T-cell (primary cell): ENCODE data around the gene SPEG. TPM values are rescaled to one million over a fixed set of nuclear protein-coding genes. Genes with fewer than 3 reads are reported as not detected.

Source experiments
- ATAC-seq, 4 experiments: fragments of 200-7000 bp in 3 of 4; fragments of 150-1000 bp in 1 of 4; cut with Tn5 transposase; replicated peaks in 1 of 4; 1 replicate in 3 of 4; 2 replicates in 1 of 4; pipeline ENCODE4 v1.10.0; 2021; ENCODE audit warnings: moderate library complexity in 3 of 4, mild to moderate bottlenecking in 2 of 4, moderate number of reproducible peaks in 1 of 4
- CTCF ChIA-PET, 2 donors: fragments of 300-600 bp; sonication (Branson Sonifier 250); formaldehyde crosslinking; loops; one replicate each; lab custom pipeline; 2022; ENCODE audit warnings: antibody characterized with exemption in 2 of 2; lab: Charles Lee
- POLR2A ChIA-PET, 2 donors: fragments of 300-600 bp; sonication (Branson Sonifier 250); formaldehyde crosslinking; loops; one replicate each; lab custom pipeline; 2022; ENCODE audit warnings: antibody characterized with exemption in 2 of 2; lab: Charles Lee
- DNase-seq, 35 experiments: peaks; one replicate each; pipeline versions ENCODE4 v3.0.0 to v3.0.0-alpha.2; 2013 to 2023
- H3K27ac ChIP-seq: one replicate; pipeline ENCODE4 v1.5.1; 2013; ENCODE audit warnings: low read length
- H3K27me3 ChIP-seq, 2 experiments: replicated peaks in 1 of 2; 1 replicate in 1 of 2; 2 replicates in 1 of 2; pipeline versions ENCODE4 v1.6.1 to v1.7.0; 2013; ENCODE audit warnings: low read length in 1 of 2, mixed read lengths in 1 of 2; ENCODE audit not compliant: control insufficient read depth in 2 of 2, insufficient read depth in 2 of 2; ENCODE audit errors: extremely low read depth in 1 of 2
- H3K36me3 ChIP-seq, 2 donors: 1 replicate in 1 of 2; 2 replicates in 1 of 2; pipeline versions ENCODE4 v1.6.1 to v1.7.0; 2013; ENCODE audit warnings: low read length in 1 of 2; ENCODE audit not compliant: control insufficient read depth in 2 of 2, insufficient read depth in 1 of 2; ENCODE audit errors: extremely low read depth in 1 of 2
- H3K4me1 ChIP-seq, 2 experiments: 1 replicate in 1 of 2; 2 replicates in 1 of 2; pipeline versions ENCODE4 v1.6.1 to v1.7.0; 2013; ENCODE audit warnings: low read length in 2 of 2, mixed read lengths in 1 of 2; ENCODE audit not compliant: insufficient read depth in 2 of 2, control insufficient read depth in 1 of 2; ENCODE audit errors: extremely low read depth in 1 of 2
- H3K4me3 ChIP-seq, 2 donors: 1 replicate in 1 of 2; 2 replicates in 1 of 2; pipeline versions ENCODE4 v1.5.1 to v1.7.0; 2013; ENCODE audit warnings: mild to moderate bottlenecking in 2 of 2, low read length in 1 of 2, moderate library complexity in 1 of 2; ENCODE audit not compliant: control insufficient read depth in 1 of 2; ENCODE audit errors: extremely low read depth in 1 of 2
- H3K9me3 ChIP-seq: 2 replicates; pipeline ENCODE4 v1.7.0; 2013
- H3K27ac Mint-ChIP-seq, 2 donors: one replicate each; pipeline ENCODE4 v1.8.0; 2020 to 2021; ENCODE audit warnings: mild to moderate bottlenecking in 2 of 2, mixed read lengths in 2 of 2
- H3K27me3 Mint-ChIP-seq, 2 donors: one replicate each; pipeline ENCODE4 v1.8.0; 2021 to 2022; ENCODE audit warnings: mixed read lengths in 2 of 2
- H3K36me3 Mint-ChIP-seq: one replicate; pipeline ENCODE4 v1.8.0; 2021; ENCODE audit warnings: mixed read lengths
- H3K4me1 Mint-ChIP-seq, 3 donors: one replicate each; pipeline ENCODE4 v1.8.0; 2020 to 2022; ENCODE audit warnings: mixed read lengths in 3 of 3, mild to moderate bottlenecking in 1 of 3
- H3K4me3 Mint-ChIP-seq, 3 donors: one replicate each; pipeline ENCODE4 v1.8.0; 2020 to 2022; ENCODE audit warnings: mild to moderate bottlenecking in 3 of 3, mixed read lengths in 3 of 3, moderate library complexity in 3 of 3
- H3K9me3 Mint-ChIP-seq, 3 donors: one replicate each; pipeline ENCODE4 v1.8.0; 2020 to 2022; ENCODE audit warnings: mixed read lengths in 3 of 3
- WGBS: methylation state at CpG from one replicate; pipeline ENCODE4 v1.1.5; 2013; ENCODE audit warnings: missing lambda C conversion rate; ENCODE audit not compliant: insufficient coverage; 5-methylcytosine and 5-hydroxymethylcytosine counted together
- total RNA-seq, 35 experiments: library from RNA in 6 of 35; stranded (reverse) in 6 of 35; fragments of 120-200 nt in 1 of 35; gene quantifications; one replicate each; pipeline versions ENCODE4 v1.2.1 to v1.2.4 and lab custom pipeline; 2013 to 2026

Gene SPEG
- total RNA-seq, 5 donors from 2014 or later (not counting 1 experiment from before 2014, with no cell fraction given): 13.8 to 23.9 (median 18.9) TPM

GRCh38 chr2:219403861-219404260 lies 30.8 kb upstream of the SPEG start:
- Mint-ChIP-seq H3K4me1 (peaks cover 0 to 3% (median 3%) of the 10 kb centered on the region in 3 donors), H3K27ac (no peak overlapping the region), H3K9me3 (no peaks in the 10 kb centered on the region), H3K36me3 (no peaks in the 10 kb centered on the region), H3K27me3 (peaks cover 4 to 13% of the 10 kb centered on the region in 2 donors), H3K4me3 (no peak overlapping the region)
- no peaks in the 10 kb centered on the region for H3K9me3 ChIP-seq
- ATAC-seq: no peak
- H3K27me3 ChIP-seq: peaks cover 0 to 41% of the 10 kb centered on the region in 2 experiments
- H3K36me3 ChIP-seq: no peaks in the 10 kb centered on the region
- no peak overlapping the region for H3K4me3 ChIP-seq
- CTCF ChIA-PET: interaction anchor here (1.0 to 5.6 kb wide), 5 partner anchors 15 to 241 kb away, joined by 3 to 57 read pairs (median 10); no protein-coding TSS in a partner anchor
- 84% methylated on average over 6 of the region's 9 CpGs for WGBS
- H3K27ac ChIP-seq: no peak overlapping the region
- H3K4me1 ChIP-seq: peaks cover 0 to 4% of the 10 kb centered on the region in 2 experiments
- POLR2A ChIA-PET: no interaction called here
- no peak for DNase-seq

GRCh38 chr2:219404291-219404910 lies 30.2 kb upstream of the SPEG start:
- ChIA-PET POLR2A (no interaction called here), CTCF (interaction anchor here (1.6 to 5.6 kb wide), 2 partner anchors 125 kb away, joined by 10 to 57 read pairs; no protein-coding TSS in a partner anchor)
- H3K4me3 ChIP-seq: no peak overlapping the region
- Mint-ChIP-seq H3K27ac (no peak overlapping the region), H3K9me3 (no peaks in the 10 kb centered on the region), H3K4me3 (no peak overlapping the region), H3K27me3 (peaks cover 4 to 13% of the 10 kb centered on the region in 2 donors), H3K36me3 (no peaks in the 10 kb centered on the region), H3K4me1 (peaks cover 0 to 3% (median 3%) of the 10 kb centered on the region in 3 donors)
- H3K27ac ChIP-seq: no peak overlapping the region
- no peak for ATAC-seq
- H3K27me3 ChIP-seq: peaks cover 0 to 46% of the 10 kb centered on the region in 2 experiments
- H3K9me3 ChIP-seq: no peaks in the 10 kb centered on the region
- H3K36me3 ChIP-seq: no peaks in the 10 kb centered on the region
- H3K4me1 ChIP-seq: peaks cover 0 to 4% of the 10 kb centered on the region in 2 experiments
- 78% methylated on average over 5 of the region's 10 CpGs for WGBS
- DNase-seq: no peak

GRCh38 chr2:219404954-219405353 lies 29.7 kb upstream of the SPEG start:
- WGBS: 65% methylated on average over 4 of the region's 7 CpGs
- peaks cover 0 to 50% of the 10 kb centered on the region in 2 experiments for H3K27me3 ChIP-seq
- H3K4me1 Mint-ChIP-seq: peaks cover 0 to 3% (median 3%) of the 10 kb centered on the region in 3 donors
- H3K4me1 ChIP-seq: peaks cover 0 to 4% of the 10 kb centered on the region in 2 experiments
- no peak overlapping the region for H3K27ac Mint-ChIP-seq
- ChIA-PET POLR2A (no interaction called here), CTCF (interaction anchor here (1.6 to 5.6 kb wide), 2 partner anchors 125 kb away, joined by 10 to 57 read pairs; no protein-coding TSS in a partner anchor)
- peaks cover 4 to 18% of the 10 kb centered on the region in 2 donors for H3K27me3 Mint-ChIP-seq
- ATAC-seq (no peak), DNase-seq (no peak)
- no peaks in the 10 kb centered on the region for H3K9me3 ChIP-seq
- no peak overlapping the region for H3K27ac ChIP-seq
- no peak overlapping the region for H3K4me3 Mint-ChIP-seq
- H3K4me3 ChIP-seq: no peak overlapping the region
- H3K36me3 Mint-ChIP-seq: no peaks in the 10 kb centered on the region
- H3K9me3 Mint-ChIP-seq: no peaks in the 10 kb centered on the region
- H3K36me3 ChIP-seq: no peaks in the 10 kb centered on the region

- Mint-ChIP-seq H3K36me3 (no peaks in the 10 kb centered on the region), H3K27me3 (peaks cover 4 to 20% of the 10 kb centered on the region in 2 donors), H3K9me3 (no peaks in the 10 kb centered on the region), H3K4me3 (no peak overlapping the region), H3K27ac (no peak overlapping the region), H3K4me1 (peaks cover 0 to 3% (median 3%) of the 10 kb centered on the region in 3 donors)
- CTCF ChIA-PET: interaction anchor here (1.6 to 5.6 kb wide), 2 partner anchors 124 kb away, joined by 10 to 57 read pairs; no protein-coding TSS in a partner anchor
- POLR2A ChIA-PET: no interaction called here
- Histone ChIP-seq H3K9me3 (no peaks in the 10 kb centered on the region), H3K36me3 (no peaks in the 10 kb centered on the region), H3K27me3 (peaks cover 0 to 52% of the 10 kb centered on the region in 2 experiments), H3K27ac (no peak overlapping the region), H3K4me1 (peaks cover 0 to 4% of the 10 kb centered on the region in 2 experiments), H3K4me3 (no peak overlapping the region)
- WGBS: 84% methylated on average over 3 of the region's 9 CpGs
- ATAC-seq (no peak), DNase-seq (no peak)
Observed at GRCh38 chr2:219405451-219405850, 29.2 kb upstream of the SPEG start.

- WGBS: no CpG with 5 or more reads among the region's 7 CpGs
- H3K36me3 ChIP-seq: no peaks in the 10 kb centered on the region
- ChIA-PET POLR2A (no interaction called here), CTCF (interaction anchor here in 1 of 2 donors (5.6 kb wide), 1 partner anchor 124 kb away, joined by 57 read pairs; no protein-coding TSS in a partner anchor)
- peaks cover 4 to 20% of the 10 kb centered on the region in 2 donors for H3K27me3 Mint-ChIP-seq
- H3K27ac Mint-ChIP-seq: no peak overlapping the region
- no peak overlapping the region for H3K4me3 ChIP-seq
- no peaks in the 10 kb centered on the region for H3K9me3 ChIP-seq
- H3K36me3 Mint-ChIP-seq: no peaks in the 10 kb centered on the region
- ATAC-seq (no peak), DNase-seq (no peak)
- peaks cover 0 to 4% of the 10 kb centered on the region in 2 experiments for H3K4me1 ChIP-seq
- no peak overlapping the region for H3K27ac ChIP-seq
- no peaks in the 10 kb centered on the region for H3K9me3 Mint-ChIP-seq
- peaks cover 0 to 3% (median 3%) of the 10 kb centered on the region in 3 donors for H3K4me1 Mint-ChIP-seq
- H3K27me3 ChIP-seq: peaks cover 0 to 55% of the 10 kb centered on the region in 2 experiments
- H3K4me3 Mint-ChIP-seq: no peak overlapping the region
Observed at GRCh38 chr2:219405958-219406860, 28.4 kb upstream of the SPEG start.

- DNase-seq: no peak
- Histone ChIP-seq H3K4me3 (no peak overlapping the region), H3K9me3 (no peaks in the 10 kb centered on the region), H3K36me3 (no peaks in the 10 kb centered on the region), H3K4me1 (peaks cover 0 to 4% of the 10 kb centered on the region in 2 experiments), H3K27me3 (peaks cover 0 to 58% of the 10 kb centered on the region in 2 experiments), H3K27ac (no peak overlapping the region)
- Mint-ChIP-seq H3K36me3 (no peaks in the 10 kb centered on the region), H3K27ac (no peak overlapping the region), H3K27me3 (peaks cover 4 to 20% of the 10 kb centered on the region in 2 donors), H3K4me1 (peaks cover 0 to 3% (median 3%) of the 10 kb centered on the region in 3 donors), H3K4me3 (no peak overlapping the region), H3K9me3 (no peaks in the 10 kb centered on the region)
- CTCF ChIA-PET: interaction anchor here in 1 of 2 donors (0.7 to 5.6 kb wide), 2 partner anchors 123 to 615 kb away, joined by 3 to 57 read pairs; no protein-coding TSS in a partner anchor
- no peak for ATAC-seq
- POLR2A ChIA-PET: no interaction called here
- WGBS: 67% methylated on average over 1 of the region's 3 CpGs
Observed at GRCh38 chr2:219406861-219407230, 27.8 kb upstream of the SPEG start.
